BJ (cell line): ENCODE data around the gene HTR7. TPM values are rescaled to one million over a fixed set of nuclear protein-coding genes. Genes with fewer than 3 reads are reported as not detected.

Experiments
- CTCF ChIA-PET: fragments of 350-600 bp; formaldehyde crosslinking; extraction: SDS; loops from one replicate; lab custom pipeline; 2021; ENCODE audit warnings: antibody characterized with exemption, inconsistent platforms; lab: Yijun Ruan, JAX
- POLR2A ChIA-PET: fragments of 300-600 bp; sonication (Branson Sonifier 250); formaldehyde crosslinking; extraction: SDS; loops from one replicate; lab custom pipeline; 2021; ENCODE audit warnings: antibody characterized with exemption; lab: Charles Lee
- DNase-seq: peaks from one replicate; pipeline ENCODE4 v3.0.0-alpha.2; 2011; ENCODE audit warnings: low read depth
- H3K27me3 ChIP-seq: 2 replicates; pipeline ENCODE4 v1.6.0; 2011; ENCODE audit warnings: low read length; ENCODE audit not compliant: control insufficient read depth, insufficient read depth
- H3K36me3 ChIP-seq: 2 replicates; pipeline ENCODE4 v1.5.1; 2011; ENCODE audit warnings: low read length; ENCODE audit not compliant: control insufficient read depth, insufficient read depth
- H3K4me3 ChIP-seq: 2 replicates; pipeline ENCODE4 v1.5.1; 2011; ENCODE audit warnings: low read depth, mild to moderate bottlenecking, control low read depth, low read length
- CTCF ChIP-seq: IDR thresholded peaks from 2 replicates; pipeline ENCODE4 v1.5.1; 2011; ENCODE audit warnings: low read depth, mild to moderate bottlenecking, control low read depth, inconsistent platforms, low read length, moderate library complexity; ENCODE audit not compliant: insufficient read depth
- polyA plus RNA-seq: library from polyadenylated mRNA; depleted of rRNA; stranded (reverse); fragments of >200 nt; gene quantifications from 2 replicates; pipeline ENCODE4 v1.2.3, GENCODE V29; 2011

The HTR7 gene
- polyA plus RNA-seq, 1 experiment, result 0.16 TPM

DNA sequence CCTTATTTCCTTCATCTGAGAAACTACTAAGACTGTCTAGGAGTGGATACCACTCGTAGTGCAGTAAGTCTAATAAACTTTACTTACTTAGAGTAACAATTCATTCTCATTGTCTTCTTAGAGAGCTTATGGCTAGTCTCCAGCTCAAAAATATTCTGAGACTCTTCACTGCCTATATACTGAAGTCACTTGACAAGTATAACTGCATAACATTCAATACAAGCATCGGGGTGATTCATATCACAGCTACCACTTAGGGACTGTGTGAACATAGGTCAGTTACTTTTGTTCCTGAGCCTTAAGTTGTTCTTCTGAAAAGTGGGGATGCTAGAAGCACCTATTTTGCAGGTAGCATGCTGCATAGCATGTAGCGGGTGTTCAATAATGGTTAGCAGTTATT lies 111.0 kb downstream of the HTR7 start:
- POLR2A ChIA-PET, result no interaction called here
- H3K4me3 ChIP-seq, result no peak overlapping the region
- no peak for DNase-seq

GRCh38 chr10:90745565-90745964 lies 112.3 kb downstream of the HTR7 start:
- no peak for TF ChIP-seq CTCF
- POLR2A ChIA-PET, result no interaction called here
- CTCF ChIA-PET, result no interaction called here
- DNase-seq, result no peak
- H3K36me3 ChIP-seq, result no peaks in the 10 kb centered on the region
- H3K27me3 ChIP-seq, result peaks cover 2% of the 10 kb centered on the region; the same call in 1 of the 2 replicates
- H3K4me3 ChIP-seq, result no peak overlapping the region

More for the DNA sequence above, 111.0 kb downstream of the HTR7 start:
- TF ChIP-seq CTCF, result no peak
- H3K36me3 ChIP-seq, result no peaks in the 10 kb centered on the region
- H3K27me3 ChIP-seq, result peaks cover 2% of the 10 kb centered on the region; the same call in 1 of the 2 replicates
- CTCF ChIA-PET, result interaction anchor here (0.7 to 1.1 kb wide), 3 partner anchors 41 to 125 kb away, joined by 3 to 6 read pairs (median 4); partner anchors contain the start of gene RPP30

DNA sequence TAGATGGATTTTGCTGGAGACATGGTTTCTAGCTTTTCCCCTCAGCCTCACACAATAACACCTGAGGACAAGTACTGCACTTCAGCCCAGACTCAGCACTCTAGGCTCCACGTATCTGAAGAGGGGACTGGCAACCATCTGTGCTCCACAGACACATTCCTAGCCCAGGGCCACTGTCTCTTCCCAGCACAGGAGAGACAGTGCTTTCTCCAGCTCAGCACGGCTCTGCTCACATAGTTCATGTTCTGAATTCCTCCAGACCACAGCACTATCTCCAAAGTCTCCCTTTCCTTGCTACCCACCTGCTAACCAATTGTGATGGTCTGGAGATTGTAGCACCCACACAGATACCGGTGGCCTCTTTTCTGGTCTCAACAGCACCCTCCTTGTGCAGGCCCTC lies 114.5 kb downstream of the HTR7 start:
- Histone ChIP-seq H3K4me3 (no peak overlapping the region), H3K36me3 (no peaks in the 10 kb centered on the region), H3K27me3 (peaks cover 2% of the 10 kb centered on the region; the same call in 1 of the 2 replicates)
- no peak for DNase-seq
- TF ChIP-seq CTCF, result no peak
- ChIA-PET POLR2A (no interaction called here), CTCF (interaction anchor here (1.1 to 1.4 kb wide), 2 partner anchors 7 to 120 kb away, joined by 3 to 4 read pairs; no protein-coding TSS in a partner anchor)

- Histone ChIP-seq H3K36me3 (no peaks in the 10 kb centered on the region), H3K27me3 (no peaks in the 10 kb centered on the region; the same call in 1 of the 2 replicates), H3K4me3 (no peak overlapping the region)
- TF ChIP-seq CTCF, result no peak
- POLR2A ChIA-PET, result no interaction called here
- DNase-seq, result peak; percentile 37
- CTCF ChIA-PET, result interaction anchor here (0.9 to 1.1 kb wide), 3 partner anchors 9 to 10 kb away, joined by 3 to 4 read pairs (median 4); no protein-coding TSS in a partner anchor
Observed at GRCh38 chr10:90741926-90742565, 115.8 kb downstream of the HTR7 start.

GRCh38 chr10:90740265-90740664 lies 117.6 kb downstream of the HTR7 start:
- ChIA-PET CTCF (interaction anchor here (1.0 kb wide), 1 partner anchor 11 kb away, joined by 3 read pairs; no protein-coding TSS in a partner anchor), POLR2A (interaction anchor here (0.5 kb wide), 1 partner anchor 651 kb away, joined by 5 read pairs; no protein-coding TSS in a partner anchor)
- DNase-seq, result no peak
- Histone ChIP-seq H3K4me3 (no peak overlapping the region), H3K27me3 (no peaks in the 10 kb centered on the region; the same call in 1 of the 2 replicates), H3K36me3 (no peaks in the 10 kb centered on the region)
- no peak for TF ChIP-seq CTCF
